Keratinocyte (primary cell): ENCODE results near the gene SLC4A2. TPM values are rescaled to one million over a fixed set of nuclear protein-coding genes. Genes with fewer than 3 reads are reported as not detected.

Experiments
- DNase-seq: peaks from one replicate; pipeline ENCODE4 v3.0.0-alpha.2; 2011; ENCODE audit warnings: low read depth, missing footprints, low spot score
- FAIRE-seq: peaks from 2 replicates; lab custom pipeline; 2011; peaks lifted over from hg19 to GRCh38; lab: Jason Lieb, UNC
- H2AFZ ChIP-seq: 2 replicates; pipeline ENCODE4 v1.6.0; 2012; ENCODE audit warnings: low read length, control low read depth, inconsistent platforms; ENCODE audit not compliant: control insufficient read depth
- H3K27ac ChIP-seq: 2 replicates; pipeline ENCODE4 v1.5.1; 2011; ENCODE audit warnings: low read length; ENCODE audit not compliant: control insufficient read depth, insufficient read depth
- H3K27me3 ChIP-seq: 3 replicates; pipeline ENCODE4 v1.6.0; 2011; ENCODE audit warnings: low read length; ENCODE audit not compliant: control insufficient read depth, insufficient read depth; ENCODE audit errors: extremely low read depth
- H3K36me3 ChIP-seq, 2 experiments: 2 replicates in 1 of 2; 3 replicates in 1 of 2; pipeline ENCODE4 v1.5.1; 2011; ENCODE audit warnings: low read length in 2 of 2, mild to moderate bottlenecking in 1 of 2; ENCODE audit not compliant: control insufficient read depth in 2 of 2, insufficient read depth in 2 of 2; ENCODE audit errors: extremely low read depth in 1 of 2
- H3K4me1 ChIP-seq: 3 replicates; pipeline ENCODE4 v1.5.1; 2011; ENCODE audit warnings: low read length; ENCODE audit not compliant: control insufficient read depth, insufficient read depth; ENCODE audit errors: extremely low read depth
- H3K4me2 ChIP-seq: 3 replicates; pipeline ENCODE4 v1.6.0; 2011; ENCODE audit warnings: low read depth, low read length; ENCODE audit not compliant: control insufficient read depth, insufficient read depth; ENCODE audit errors: extremely low read depth
- H3K4me3 ChIP-seq, 3 experiments: fragments of 200-600 bp in 1 of 3; sonication (generic) in 1 of 3; 2 replicates in 2 of 3; 3 replicates in 1 of 3; pipeline ENCODE4 v1.5.1; 2011 to 2016; ENCODE audit warnings: low read length in 3 of 3, mild to moderate bottlenecking in 3 of 3, control low read depth in 2 of 3, inconsistent platforms in 1 of 3, low read depth in 1 of 3, mixed read lengths in 1 of 3, mixed run types in 1 of 3, moderate library complexity in 1 of 3; ENCODE audit not compliant: control insufficient read depth in 2 of 3, insufficient read depth in 2 of 3; ENCODE audit errors: extremely low read depth in 1 of 3
- H3K79me2 ChIP-seq: 2 replicates; pipeline ENCODE4 v1.6.0; 2012; ENCODE audit warnings: low read length; ENCODE audit not compliant: control insufficient read depth, insufficient read depth
- H3K9ac ChIP-seq: 3 replicates; pipeline ENCODE4 v1.6.0; 2011; ENCODE audit warnings: low read length; ENCODE audit not compliant: control insufficient read depth, insufficient read depth; ENCODE audit errors: extremely low read depth
- H3K9me1 ChIP-seq: 3 replicates; pipeline ENCODE4 v1.6.0; 2011; ENCODE audit warnings: low read length; ENCODE audit not compliant: control insufficient read depth, insufficient read depth; ENCODE audit errors: extremely low read depth
- H3K9me3 ChIP-seq: 2 replicates; pipeline ENCODE4 v1.5.1; 2012; ENCODE audit warnings: low read depth, low read length; ENCODE audit not compliant: control insufficient read depth
- H4K20me1 ChIP-seq: 3 replicates; pipeline ENCODE4 v1.6.0; 2011; ENCODE audit warnings: low read length; ENCODE audit not compliant: control insufficient read depth, insufficient read depth; ENCODE audit errors: extremely low read depth
- EZH2 ChIP-seq: IDR thresholded peaks from one replicate; pipeline ENCODE4 v1.6.1; 2012; ENCODE audit warnings: inconsistent platforms, mild to moderate bottlenecking, low read length, moderate library complexity
- dilution Hi-C: fragments of 300-500 bp; cut with MboI; formaldehyde crosslinking; loops from one replicate; pipeline ENCODE4 v1.7.0; 2020; ENCODE audit warnings: low sequenced_read_pairs; ENCODE audit not compliant: extremely low pct_ligation_motif_present
- polyA plus RNA-seq, 5 experiments: library from polyadenylated mRNA; depleted of rRNA in 3 of 5; stranded (reverse) in 3 of 5; stranded (forward) in 1 of 5; unstranded in 1 of 5; fragments of >200 nt; gene quantifications; 1 replicate in 1 of 5; 2 replicates in 3 of 5; 3 replicates in 1 of 5; pipeline versions ENCODE4 v1.2.1 to v1.2.3, GENCODE V29; 2011 to 2012; ENCODE audit warnings: missing spikeins in 2 of 5, low read depth in 1 of 5, low replicate concordance in 1 of 5
- TF ChIP-seq, protein P1 (sequence below), 3 experiments: IDR thresholded peaks in 1 of 3; conservative IDR thresholded peaks in 1 of 3; optimal IDR thresholded peaks in 1 of 3; 2 replicates in 2 of 3; 3 replicates in 1 of 3; pipeline versions ENCODE3 to v1.5.1; 2011; ENCODE audit warnings: low read length in 3 of 3, mild to moderate bottlenecking in 3 of 3, moderate library complexity in 2 of 3, control low read depth in 1 of 3, inconsistent platforms in 1 of 3; ENCODE audit not compliant: insufficient read depth in 2 of 3; ENCODE audit errors: extremely low read depth in 1 of 3

SLC4A2 gene
- polyA plus RNA-seq, 1 donor (not counting 4 experiments of a cell fraction or from before 2014, with no cell fraction given), result 33.8 TPM

DNA sequence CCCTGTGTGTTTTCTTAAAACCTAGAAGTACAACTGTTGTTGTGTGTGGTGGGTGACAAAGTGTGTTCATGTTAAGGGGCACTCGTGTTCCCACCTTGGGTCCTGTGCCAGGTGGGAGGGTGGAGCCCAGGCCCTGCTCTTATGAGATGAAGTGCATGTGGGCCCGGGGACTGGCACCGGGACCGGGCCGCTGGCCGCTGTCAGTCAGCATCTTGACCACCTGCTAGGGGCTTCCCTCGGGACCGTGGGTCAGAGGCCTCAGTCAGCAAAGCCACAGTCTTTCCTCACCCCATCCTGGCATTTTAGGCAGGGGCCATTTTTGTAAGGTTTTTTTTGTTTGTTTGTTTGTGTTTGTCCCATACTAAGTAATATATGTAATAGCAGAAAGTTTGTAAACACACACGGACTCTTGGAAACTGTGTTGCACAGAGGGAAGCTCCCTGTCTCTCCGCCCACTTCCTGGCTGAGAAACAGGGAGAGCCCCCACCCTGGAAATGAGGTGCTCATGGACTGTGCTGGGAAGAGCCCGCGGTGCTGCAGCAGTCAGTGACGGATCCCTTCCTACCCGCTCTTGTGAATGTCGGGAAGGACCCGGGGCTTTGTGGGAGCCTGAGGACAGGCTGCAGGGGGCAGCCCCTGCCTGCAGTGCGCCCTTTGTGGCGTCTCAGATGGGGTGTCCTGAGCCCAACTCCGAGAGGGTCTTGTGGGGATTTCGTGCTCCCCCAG is 40.3 kb downstream of the SLC4A2 start:
- DNase-seq (no peak), FAIRE-seq (no peak)
- no peaks in the 10 kb centered on the region for H3K9me1 ChIP-seq
- H3K4me2 ChIP-seq, result no peak overlapping the region
- no peaks in the 10 kb centered on the region for H3K4me1 ChIP-seq
- H2AFZ ChIP-seq, result no peak overlapping the region
- no peaks in the 10 kb centered on the region for H3K27me3 ChIP-seq
- peaks cover 80% of the 10 kb centered on the region for H3K79me2 ChIP-seq
- H3K36me3 ChIP-seq, result peaks cover 0 to 3% of the 10 kb centered on the region in 2 experiments
- no peak overlapping the region for H3K9ac ChIP-seq
- no peak for TF ChIP-seq EZH2
- TF ChIP-seq, protein P1, sequence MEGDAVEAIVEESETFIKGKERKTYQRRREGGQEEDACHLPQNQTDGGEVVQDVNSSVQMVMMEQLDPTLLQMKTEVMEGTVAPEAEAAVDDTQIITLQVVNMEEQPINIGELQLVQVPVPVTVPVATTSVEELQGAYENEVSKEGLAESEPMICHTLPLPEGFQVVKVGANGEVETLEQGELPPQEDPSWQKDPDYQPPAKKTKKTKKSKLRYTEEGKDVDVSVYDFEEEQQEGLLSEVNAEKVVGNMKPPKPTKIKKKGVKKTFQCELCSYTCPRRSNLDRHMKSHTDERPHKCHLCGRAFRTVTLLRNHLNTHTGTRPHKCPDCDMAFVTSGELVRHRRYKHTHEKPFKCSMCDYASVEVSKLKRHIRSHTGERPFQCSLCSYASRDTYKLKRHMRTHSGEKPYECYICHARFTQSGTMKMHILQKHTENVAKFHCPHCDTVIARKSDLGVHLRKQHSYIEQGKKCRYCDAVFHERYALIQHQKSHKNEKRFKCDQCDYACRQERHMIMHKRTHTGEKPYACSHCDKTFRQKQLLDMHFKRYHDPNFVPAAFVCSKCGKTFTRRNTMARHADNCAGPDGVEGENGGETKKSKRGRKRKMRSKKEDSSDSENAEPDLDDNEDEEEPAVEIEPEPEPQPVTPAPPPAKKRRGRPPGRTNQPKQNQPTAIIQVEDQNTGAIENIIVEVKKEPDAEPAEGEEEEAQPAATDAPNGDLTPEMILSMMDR (optimal IDR thresholded peaks at IDR 0.05 in 1 of 3, IDR thresholded peaks at IDR 0.05 in 1 of 3, conservative IDR thresholded peaks at IDR 0.05 in 1 of 3; ENCODE audit: extremely low read depth in 1 of 3, insufficient read depth in 2 of 3, low read length in 3 of 3), result no peak
- dilution Hi-C loops, result no loop called here
- peaks cover 6% of the 10 kb centered on the region for H4K20me1 ChIP-seq
- H3K4me3 ChIP-seq, result no peak overlapping the region
- H3K9me3 ChIP-seq, result no peaks in the 10 kb centered on the region
- no peak overlapping the region for H3K27ac ChIP-seq

DNA sequence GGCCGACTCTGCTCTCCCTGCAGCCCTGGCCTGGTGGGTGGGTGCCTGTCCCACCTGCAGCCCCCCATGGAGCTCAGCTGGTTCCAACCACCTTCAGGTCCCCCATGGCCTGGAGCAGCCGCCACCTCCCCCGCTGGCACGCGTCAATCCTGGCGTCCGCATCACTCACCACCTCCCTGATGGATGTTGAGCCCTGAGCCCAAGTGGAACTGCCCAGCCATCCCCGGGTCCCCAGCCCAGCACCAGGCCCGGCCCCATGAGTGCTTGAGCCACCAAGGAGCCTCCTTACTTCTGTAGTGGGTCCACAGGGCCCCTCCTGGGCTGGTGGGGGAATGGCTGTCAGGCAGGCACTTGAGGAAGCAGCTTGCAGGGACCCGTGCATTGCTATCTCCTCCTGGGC is 41.5 kb downstream of the SLC4A2 start:
- dilution Hi-C loops, result no loop called here
- no peak for TF ChIP-seq EZH2
- TF ChIP-seq, protein P1 (optimal IDR thresholded peaks at IDR 0.05 in 1 of 3, IDR thresholded peaks at IDR 0.05 in 1 of 3, conservative IDR thresholded peaks at IDR 0.05 in 1 of 3; ENCODE audit: extremely low read depth in 1 of 3, insufficient read depth in 2 of 3, low read length in 3 of 3), result no peak
- H3K27ac ChIP-seq, result no peak overlapping the region
- H3K4me1 ChIP-seq, result no peaks in the 10 kb centered on the region
- H3K9me3 ChIP-seq, result no peaks in the 10 kb centered on the region
- no peaks in the 10 kb centered on the region for H3K9me1 ChIP-seq
- DNase-seq, result no peak
- H3K36me3 ChIP-seq, result peaks cover 0 to 1% of the 10 kb centered on the region in 2 experiments
- no peak overlapping the region for H3K4me3 ChIP-seq
- H3K4me2 ChIP-seq, result no peak overlapping the region
- no peak for FAIRE-seq
- peaks cover 68% of the 10 kb centered on the region for H3K79me2 ChIP-seq
- H4K20me1 ChIP-seq, result peaks cover 6% of the 10 kb centered on the region
- H3K27me3 ChIP-seq, result no peaks in the 10 kb centered on the region
- no peak overlapping the region for H3K9ac ChIP-seq
- no peak overlapping the region for H2AFZ ChIP-seq
